GM12891 (cell line): ENCODE data around the gene ARL17B.

Experiments used
- POLR2A ChIP-seq: IDR thresholded peaks from 2 replicates; pipeline ENCODE4 v1.6.1; 2011; ENCODE audit warnings: low read depth, low read length, control low read depth
- POLR2AphosphoS5 ChIP-seq: IDR thresholded peaks from 2 replicates; pipeline ENCODE4 v1.6.1; 2011; ENCODE audit warnings: low read depth, low read length, control low read depth
- POU2F2 ChIP-seq: IDR thresholded peaks from 2 replicates; pipeline ENCODE4 v1.6.1; 2011; ENCODE audit warnings: low read depth, mild to moderate bottlenecking, control low read depth, low read length, moderate library complexity
- TAF1 ChIP-seq: IDR thresholded peaks from 2 replicates; pipeline ENCODE4 v1.6.1; 2011; ENCODE audit warnings: low read depth, low read length, control low read depth

- TF ChIP-seq POLR2AphosphoS5 = no peak
- no peak for TF ChIP-seq POLR2A
- TF ChIP-seq TAF1 = no peak
- TF ChIP-seq POU2F2 = no peak
Observed at GRCh38 chr17:46264456-46265198, 96.9 kb downstream of the ARL17B start.
